ENCODE measurements around the gene IFT81.

The IFT81 gene

DNA sequence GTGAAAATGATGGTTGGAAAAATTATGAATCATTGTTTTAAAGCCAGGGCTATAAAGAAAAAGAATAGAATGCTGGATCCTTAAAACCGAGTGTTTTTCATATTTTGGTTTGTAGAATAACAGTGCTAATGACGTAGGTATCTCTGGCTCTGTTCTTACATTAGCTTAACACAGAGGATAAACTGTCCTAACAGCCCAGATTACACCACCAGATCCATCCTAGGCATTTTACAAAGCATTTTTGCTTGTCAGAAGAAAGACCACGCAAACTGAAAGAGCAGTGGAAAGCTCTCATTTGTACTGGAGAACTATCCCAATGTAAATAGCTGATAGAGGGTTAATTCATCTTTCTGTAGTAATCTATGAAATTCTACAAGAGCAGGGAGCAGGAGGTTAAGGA is 13.6 kb downstream of the IFT81 start:
- Histone ChIP-seq H3K9ac (ENCODE audit: low read length) (no peak overlapping the region), H3K36me3 (ENCODE audit: control insufficient read depth, insufficient read depth, low read length) (no peaks in the 10 kb centered on the region), H3K27me3 (ENCODE audit: control insufficient read depth, insufficient read depth, low read length) (no peaks in the 10 kb centered on the region), H3K9me3 (ENCODE audit: control insufficient read depth, low read length) (no peaks in the 10 kb centered on the region), H3K4me1 (ENCODE audit: control insufficient read depth, insufficient read depth, low read length) (no peaks in the 10 kb centered on the region), H3K4me3 (ENCODE audit: low read length) (no peak overlapping the region)

GRCh38 chr12:110141389-110141788 is 17.2 kb downstream of the IFT81 start:
- H3K9ac ChIP-seq (ENCODE audit: low read length) = no peak overlapping the region
- H3K4me3 ChIP-seq (ENCODE audit: low read length) = no peak overlapping the region
- no peaks in the 10 kb centered on the region for H3K4me1 ChIP-seq (ENCODE audit: control insufficient read depth, insufficient read depth, low read length)
- H3K9me3 ChIP-seq (ENCODE audit: control insufficient read depth, low read length) = no peaks in the 10 kb centered on the region
- no peaks in the 10 kb centered on the region for H3K27me3 ChIP-seq (ENCODE audit: control insufficient read depth, insufficient read depth, low read length)
- H3K36me3 ChIP-seq (ENCODE audit: control insufficient read depth, insufficient read depth, low read length) = no peaks in the 10 kb centered on the region

- H3K36me3 ChIP-seq (ENCODE audit: control insufficient read depth, insufficient read depth, low read length) = no peaks in the 10 kb centered on the region
Observed at GRCh38 chr12:110146986-110147385, 22.8 kb downstream of the IFT81 start.

GRCh38 chr12:110149086-110149660 is 25.0 kb downstream of the IFT81 start:
- Histone ChIP-seq H3K4me3 (ENCODE audit: low read length) (no peak overlapping the region), H3K27me3 (ENCODE audit: control insufficient read depth, insufficient read depth, low read length) (no peaks in the 10 kb centered on the region), H3K4me1 (ENCODE audit: control insufficient read depth, insufficient read depth, low read length) (no peaks in the 10 kb centered on the region), H3K9ac (ENCODE audit: low read length) (no peak overlapping the region), H3K36me3 (ENCODE audit: control insufficient read depth, insufficient read depth, low read length) (no peaks in the 10 kb centered on the region), H3K9me3 (ENCODE audit: control insufficient read depth, low read length) (no peaks in the 10 kb centered on the region)

More at GRCh38 chr12:110146986-110147385, 22.8 kb downstream of the IFT81 start:
- Histone ChIP-seq H3K4me3 (ENCODE audit: low read length) (no peak overlapping the region), H3K9ac (ENCODE audit: low read length) (no peak overlapping the region), H3K4me1 (ENCODE audit: control insufficient read depth, insufficient read depth, low read length) (no peaks in the 10 kb centered on the region), H3K27me3 (ENCODE audit: control insufficient read depth, insufficient read depth, low read length) (no peaks in the 10 kb centered on the region), H3K9me3 (ENCODE audit: control insufficient read depth, low read length) (no peaks in the 10 kb centered on the region)

DNA sequence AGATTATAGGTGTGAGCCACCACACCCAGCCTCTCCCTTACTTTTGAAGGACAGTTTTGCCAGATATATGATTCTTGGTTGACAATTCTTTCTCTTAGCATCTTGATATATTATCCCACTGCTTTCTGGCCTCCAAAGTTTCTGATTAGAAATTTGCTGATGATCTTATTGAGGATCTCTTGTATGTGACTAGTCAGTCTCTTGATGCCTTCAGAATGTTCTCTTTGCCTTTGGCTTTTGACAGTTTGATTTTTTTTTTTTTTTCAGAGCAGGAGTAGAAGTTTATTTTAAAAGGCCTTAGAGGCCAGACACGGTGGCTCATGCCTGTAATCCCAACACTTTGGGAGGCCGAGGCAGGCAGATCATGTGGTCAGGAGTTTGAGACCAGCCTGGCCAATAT is 32.6 kb downstream of the IFT81 start:
- Histone ChIP-seq H3K36me3 (ENCODE audit: control insufficient read depth, insufficient read depth, low read length) (no peaks in the 10 kb centered on the region), H3K9me3 (ENCODE audit: control insufficient read depth, low read length) (no peaks in the 10 kb centered on the region), H3K9ac (ENCODE audit: low read length) (no peak overlapping the region), H3K4me3 (ENCODE audit: low read length) (no peak overlapping the region), H3K27me3 (ENCODE audit: control insufficient read depth, insufficient read depth, low read length) (no peaks in the 10 kb centered on the region), H3K4me1 (ENCODE audit: control insufficient read depth, insufficient read depth, low read length) (no peaks in the 10 kb centered on the region)

DNA sequence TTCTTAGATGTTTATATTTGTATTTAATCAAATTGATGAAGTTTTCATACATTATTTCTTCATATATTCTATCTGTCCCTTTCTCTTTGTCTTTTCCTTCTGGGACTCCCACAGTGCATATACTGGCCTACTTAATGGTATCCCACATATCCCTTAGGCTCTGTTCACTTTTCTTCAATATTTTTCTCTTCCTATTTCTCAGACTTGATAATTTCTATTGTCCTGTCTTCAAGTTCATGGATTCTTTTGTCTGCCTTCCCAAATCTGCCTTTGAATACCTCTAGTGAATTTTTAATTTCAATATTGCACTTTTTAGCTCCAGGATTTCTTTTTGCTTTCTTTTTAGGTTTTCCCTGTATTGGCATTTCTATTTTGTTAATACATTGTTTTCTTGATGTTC is 33.4 kb downstream of the IFT81 start:
- H3K4me3 ChIP-seq (ENCODE audit: low read length) = no peak overlapping the region
- no peaks in the 10 kb centered on the region for H3K4me1 ChIP-seq (ENCODE audit: control insufficient read depth, insufficient read depth, low read length)
- H3K9me3 ChIP-seq (ENCODE audit: control insufficient read depth, low read length) = no peaks in the 10 kb centered on the region
- H3K9ac ChIP-seq (ENCODE audit: low read length) = no peak overlapping the region
- no peaks in the 10 kb centered on the region for H3K27me3 ChIP-seq (ENCODE audit: control insufficient read depth, insufficient read depth, low read length)
- H3K36me3 ChIP-seq (ENCODE audit: control insufficient read depth, insufficient read depth, low read length) = no peaks in the 10 kb centered on the region

DNA sequence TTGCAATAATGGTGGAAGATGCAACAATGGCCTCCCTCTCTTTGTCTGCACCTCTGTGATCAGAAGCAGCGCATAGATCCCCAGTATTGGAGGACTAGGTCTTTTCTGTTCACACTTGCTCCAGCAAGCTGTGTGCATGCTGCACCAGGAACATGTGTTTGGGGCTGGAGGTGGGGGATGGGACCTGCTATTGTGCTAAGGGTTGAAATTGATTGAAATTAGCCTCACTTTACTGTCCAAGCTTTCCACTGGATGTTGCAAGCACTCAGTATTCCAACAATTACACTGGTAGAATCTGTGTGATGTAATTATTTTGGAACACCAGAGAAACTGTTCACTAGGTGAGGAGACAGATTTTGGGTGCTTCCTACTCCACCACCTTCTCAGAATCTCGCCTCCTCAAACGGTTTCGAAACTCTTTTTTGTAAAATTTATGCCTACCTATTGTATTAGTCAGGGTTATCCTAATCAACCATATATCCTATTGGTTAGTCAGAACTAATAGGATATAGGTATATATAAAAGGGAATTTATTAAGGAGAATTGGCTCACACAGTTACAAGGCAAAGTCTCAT is 35.6 kb downstream of the IFT81 start:
- H3K27me3 ChIP-seq (ENCODE audit: control insufficient read depth, insufficient read depth, low read length) = no peaks in the 10 kb centered on the region
- no peaks in the 10 kb centered on the region for H3K4me1 ChIP-seq (ENCODE audit: control insufficient read depth, insufficient read depth, low read length)
- H3K36me3 ChIP-seq (ENCODE audit: control insufficient read depth, insufficient read depth, low read length) = no peaks in the 10 kb centered on the region
- no peak overlapping the region for H3K9ac ChIP-seq (ENCODE audit: low read length)
- H3K4me3 ChIP-seq (ENCODE audit: low read length) = no peak overlapping the region
- no peaks in the 10 kb centered on the region for H3K9me3 ChIP-seq (ENCODE audit: control insufficient read depth, low read length)

- no peaks in the 10 kb centered on the region for H3K27me3 ChIP-seq (ENCODE audit: control insufficient read depth, insufficient read depth, low read length)
- H3K4me3 ChIP-seq (ENCODE audit: low read length) = no peak overlapping the region
- H3K9me3 ChIP-seq (ENCODE audit: control insufficient read depth, low read length) = no peaks in the 10 kb centered on the region
- no peak overlapping the region for H3K9ac ChIP-seq (ENCODE audit: low read length)
- H3K4me1 ChIP-seq (ENCODE audit: control insufficient read depth, insufficient read depth, low read length) = no peaks in the 10 kb centered on the region
- H3K36me3 ChIP-seq (ENCODE audit: control insufficient read depth, insufficient read depth, low read length) = no peaks in the 10 kb centered on the region
Observed at GRCh38 chr12:110165540-110166159, 41.5 kb downstream of the IFT81 start.

GRCh38 chr12:110168732-110169455 is 44.7 kb downstream of the IFT81 start:
- Histone ChIP-seq H3K36me3 (ENCODE audit: control insufficient read depth, insufficient read depth, low read length) (no peaks in the 10 kb centered on the region), H3K4me1 (ENCODE audit: control insufficient read depth, insufficient read depth, low read length) (no peaks in the 10 kb centered on the region)

DNA sequence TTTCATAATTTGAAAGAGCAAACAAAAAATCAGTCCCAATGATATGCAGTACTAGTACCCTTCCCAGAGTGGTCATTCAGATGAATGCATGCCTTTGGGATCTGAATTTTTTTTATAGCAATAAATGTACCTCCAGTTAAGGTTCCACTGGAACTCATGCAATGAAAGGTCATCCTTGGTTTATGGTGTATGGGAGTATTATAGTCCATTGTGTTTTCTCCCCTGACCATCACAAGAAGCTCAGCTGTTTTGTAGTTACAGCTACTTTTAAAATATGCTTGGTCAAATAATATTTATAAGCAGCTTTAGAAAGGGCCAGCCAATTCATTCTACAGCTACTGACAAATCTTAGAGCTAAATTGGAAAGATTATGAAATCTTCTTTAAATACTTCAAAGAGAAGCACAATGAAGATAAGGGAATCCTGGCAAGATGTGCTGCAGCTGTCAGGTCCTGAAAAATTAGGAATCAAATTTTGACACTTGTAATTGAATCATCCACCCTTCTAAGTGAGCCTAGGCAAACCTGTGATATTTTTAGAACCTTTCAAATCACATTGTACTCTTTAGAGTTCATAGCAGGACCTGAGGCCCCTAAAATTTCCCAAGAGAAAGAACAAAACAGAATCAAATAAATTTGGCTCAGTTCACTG is 46.5 kb downstream of the IFT81 start:
- H3K36me3 ChIP-seq (ENCODE audit: control insufficient read depth, insufficient read depth, low read length) = no peaks in the 10 kb centered on the region
- no peak overlapping the region for H3K4me3 ChIP-seq (ENCODE audit: low read length)
- no peaks in the 10 kb centered on the region for H3K27me3 ChIP-seq (ENCODE audit: control insufficient read depth, insufficient read depth, low read length)
- H3K9me3 ChIP-seq (ENCODE audit: control insufficient read depth, low read length) = no peaks in the 10 kb centered on the region
- H3K4me1 ChIP-seq (ENCODE audit: control insufficient read depth, insufficient read depth, low read length) = no peaks in the 10 kb centered on the region
- H3K9ac ChIP-seq (ENCODE audit: low read length) = no peak overlapping the region

More at GRCh38 chr12:110168732-110169455, 44.7 kb downstream of the IFT81 start:
- H3K9ac ChIP-seq (ENCODE audit: low read length) = no peak overlapping the region
- H3K27me3 ChIP-seq (ENCODE audit: control insufficient read depth, insufficient read depth, low read length) = no peaks in the 10 kb centered on the region
- no peaks in the 10 kb centered on the region for H3K9me3 ChIP-seq (ENCODE audit: control insufficient read depth, low read length)
- H3K4me3 ChIP-seq (ENCODE audit: low read length) = no peak overlapping the region

- H3K4me1 ChIP-seq (ENCODE audit: control insufficient read depth, insufficient read depth, low read length) = no peaks in the 10 kb centered on the region
Observed at GRCh38 chr12:110171186-110171538, 47.0 kb downstream of the IFT81 start.

DNA sequence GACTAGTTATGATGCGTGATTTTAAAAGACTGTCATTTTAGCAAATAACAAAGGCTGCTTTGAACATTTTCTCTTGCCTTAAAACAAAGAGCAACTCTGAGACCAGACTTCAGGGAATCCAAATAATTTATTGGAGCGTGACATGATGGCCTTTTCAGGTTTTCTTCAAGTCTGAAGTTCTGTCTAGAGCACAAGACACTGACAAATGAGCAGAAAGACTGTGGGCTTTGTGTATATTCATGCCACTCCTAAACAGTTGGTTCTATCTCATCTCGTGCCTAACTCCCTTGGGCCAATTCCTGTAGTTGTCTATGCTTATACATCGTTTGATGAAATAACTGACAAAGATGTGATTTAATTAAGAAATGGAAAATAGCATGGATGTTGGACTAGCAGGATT is 47.5 kb downstream of the IFT81 start:
- Histone ChIP-seq H3K9me3 (ENCODE audit: control insufficient read depth, low read length) (no peaks in the 10 kb centered on the region), H3K4me3 (ENCODE audit: low read length) (no peak overlapping the region), H3K36me3 (ENCODE audit: control insufficient read depth, insufficient read depth, low read length) (no peaks in the 10 kb centered on the region), H3K9ac (ENCODE audit: low read length) (no peak overlapping the region), H3K27me3 (ENCODE audit: control insufficient read depth, insufficient read depth, low read length) (no peaks in the 10 kb centered on the region), H3K4me1 (ENCODE audit: control insufficient read depth, insufficient read depth, low read length) (no peaks in the 10 kb centered on the region)

More at GRCh38 chr12:110171186-110171538, 47.0 kb downstream of the IFT81 start:
- Histone ChIP-seq H3K9me3 (ENCODE audit: control insufficient read depth, low read length) (no peaks in the 10 kb centered on the region), H3K4me3 (ENCODE audit: low read length) (no peak overlapping the region), H3K36me3 (ENCODE audit: control insufficient read depth, insufficient read depth, low read length) (no peaks in the 10 kb centered on the region), H3K27me3 (ENCODE audit: control insufficient read depth, insufficient read depth, low read length) (no peaks in the 10 kb centered on the region), H3K9ac (ENCODE audit: low read length) (no peak overlapping the region)

All from mucosa of stomach (tissue), 1 donor.